Gastrocnemius medialis (tissue), 4 donors: ENCODE data around the gene TACC3.

Source experiments
- CTCF ChIP-seq, 5 experiments: fragments of 450-650 bp in 3 of 5; fragments of 200-600 bp in 2 of 5; sonication (generic) in 2 of 5; IDR thresholded peaks in 4 of 5; conservative IDR thresholded peaks in 1 of 5; 1 replicate in 4 of 5; 2 replicates in 1 of 5; pipeline ENCODE4 v1.5.1; 2016 to 2019; ENCODE audit warnings: antibody characterized with exemption in 5 of 5, mild to moderate bottlenecking in 3 of 5, moderate library complexity in 3 of 5
- POLR2A ChIP-seq, 2 donors: fragments of 450-650 bp; IDR thresholded peaks; one replicate each; pipeline ENCODE4 v1.6.1; 2017; ENCODE audit warnings: antibody characterized with exemption in 2 of 2, mild to moderate bottlenecking in 2 of 2, moderate library complexity in 2 of 2

GRCh38 chr4:1756079-1756478, 34.8 kb downstream of the TACC3 start:
- TF ChIP-seq POLR2A (IDR thresholded peaks at IDR 0.05): no peak
- TF ChIP-seq CTCF (IDR thresholded peaks at IDR 0.05 in 4 of 5, conservative IDR thresholded peaks at IDR 0.05 in 1 of 5): no peak
